NT2/D1 (cell line): ENCODE results near the gene HMGB1.

Experiments used
- SUZ12 ChIP-seq: IDR thresholded peaks from 2 replicates; pipeline ENCODE4 v1.6.1; 2011; ENCODE audit not compliant: insufficient read length, insufficient read depth; ENCODE audit errors: extremely low read depth
- YY1 ChIP-seq: IDR thresholded peaks from 2 replicates; pipeline ENCODE4 v1.6.1; 2011; ENCODE audit not compliant: insufficient read length, insufficient read depth
- ZNF274 ChIP-seq: IDR thresholded peaks from 2 replicates; pipeline ENCODE4 v1.6.1; 2011; ENCODE audit warnings: mild to moderate bottlenecking, low read depth, low read length

GRCh38 chr13:30509254-30510050 lies 43.7 kb upstream of the HMGB1 start:
- TF ChIP-seq YY1 (no peak), SUZ12 (no peak), ZNF274 (no peak)
